Activated CD8-positive, alpha-beta T cell treated with anti-CD3 and anti-CD28 coated beads, Interleukin-2, amount 10 ng/mL, durations not matched to agents 7 days and 5 days (primary cell): ENCODE data around the gene XPC. TPM values are rescaled to one million over a fixed set of nuclear protein-coding genes. Genes with fewer than 3 reads are reported as not detected.

Source experiments
- ATAC-seq: fragments of 150-1000 bp; cut with Tn5 transposase; one replicate; pipeline ENCODE4 v1.10.0; 2021; ENCODE audit warnings: moderate library complexity
- CTCF ChIA-PET: fragments of 350-600 bp; sonication (Branson Sonifier 250); formaldehyde crosslinking; loops from one replicate; lab custom pipeline; 2021; ENCODE audit warnings: antibody characterized with exemption; lab: Charles Lee
- POLR2A ChIA-PET: fragments of 350-600 bp; sonication (Branson Sonifier 250); formaldehyde crosslinking; loops from one replicate; lab custom pipeline; 2021; ENCODE audit warnings: antibody characterized with exemption; lab: Charles Lee
- DNase-seq: peaks from one replicate; pipeline ENCODE4 v3.0.0-alpha.2; 2020
- H3K27ac Mint-ChIP-seq: one replicate; pipeline ENCODE4 v1.8.0; 2021; ENCODE audit warnings: mild to moderate bottlenecking, mixed read lengths
- H3K27me3 Mint-ChIP-seq: one replicate; pipeline ENCODE4 v1.8.0; 2021; ENCODE audit warnings: low read depth, mixed read lengths
- H3K36me3 Mint-ChIP-seq: one replicate; pipeline ENCODE4 v1.8.0; 2021; ENCODE audit warnings: low read depth, mixed read lengths
- H3K4me1 Mint-ChIP-seq: one replicate; pipeline ENCODE4 v1.8.0; 2021; ENCODE audit warnings: low read depth, mixed read lengths
- H3K4me3 Mint-ChIP-seq: one replicate; pipeline ENCODE4 v1.8.0; 2021; ENCODE audit warnings: mild to moderate bottlenecking, mixed read lengths
- H3K9me3 Mint-ChIP-seq: one replicate; pipeline ENCODE4 v1.8.0; 2022; ENCODE audit warnings: mixed read lengths; ENCODE audit not compliant: insufficient read depth
- total RNA-seq, 2 experiments: library from RNA; stranded (reverse); gene quantifications; one replicate each; pipeline ENCODE4 v1.2.3, GENCODE V29; 2021

The XPC gene
- total RNA-seq, 2 experiments from 2014 or later, result 29.4 to 31.6 TPM

GRCh38 chr3:14186854-14187458, 8.6 kb upstream of the XPC start:
- Mint-ChIP-seq H3K36me3 (peaks cover 61% of the 10 kb centered on the region), H3K27me3 (no peaks in the 10 kb centered on the region), H3K4me3 (no peak overlapping the region), H3K4me1 (peaks cover 39% of the 10 kb centered on the region), H3K9me3 (no peaks in the 10 kb centered on the region), H3K27ac (no peak overlapping the region)
- CTCF ChIA-PET, result interaction anchor here (1.0 kb wide), 1 partner anchor 17 kb away, joined by 3 read pairs; no protein-coding TSS in a partner anchor
- ATAC-seq, result no peak
- POLR2A ChIA-PET, result interaction anchor here (1.9 kb wide), 1 partner anchor 8 kb away, joined by 5 read pairs; the partner anchor contains the start of genes LSM3 and XPC
- DNase-seq, result no peak

- H3K4me1 Mint-ChIP-seq, result peaks cover 36% of the 10 kb centered on the region
- DNase-seq (no peak), ATAC-seq (no peak)
- H3K36me3 Mint-ChIP-seq, result peaks cover 44% of the 10 kb centered on the region
- H3K4me3 Mint-ChIP-seq, result no peak overlapping the region
- no peaks in the 10 kb centered on the region for H3K9me3 Mint-ChIP-seq
- POLR2A ChIA-PET, result interaction anchor here (0.5 kb wide), 1 partner anchor 412 kb away, joined by 3 read pairs; no protein-coding TSS in a partner anchor
- no peak overlapping the region for H3K27ac Mint-ChIP-seq
- H3K27me3 Mint-ChIP-seq, result no peaks in the 10 kb centered on the region
- CTCF ChIA-PET, result interaction anchor here (1.5 kb wide), 1 partner anchor 21 kb away, joined by 9 read pairs; no protein-coding TSS in a partner anchor
These were observed 4.7 kb upstream of the XPC start for GRCh38 chr3:14183015-14183577.

- Mint-ChIP-seq H3K4me3 (no peak overlapping the region), H3K27me3 (no peaks in the 10 kb centered on the region), H3K9me3 (no peaks in the 10 kb centered on the region), H3K4me1 (peaks cover 48% of the 10 kb centered on the region), H3K36me3 (peaks cover 40% of the 10 kb centered on the region), H3K27ac (no peak overlapping the region)
- ATAC-seq (no peak), DNase-seq (no peak)
- ChIA-PET CTCF (no interaction called here), POLR2A (no interaction called here)
These were observed 2.9 kb upstream of the XPC start for GRCh38 chr3:14181253-14181652.

GRCh38 chr3:14179795-14180194, 1.4 kb upstream of the XPC start:
- DNase-seq, result no peak
- H3K27ac Mint-ChIP-seq, result peak overlapping the region; percentile 99
- H3K9me3 Mint-ChIP-seq, result no peaks in the 10 kb centered on the region

GRCh38 chr3:14179114-14179465, 689 bp upstream of the XPC start:
- no peak for ATAC-seq
- Mint-ChIP-seq H3K27me3 (no peaks in the 10 kb centered on the region), H3K4me1 (peaks cover 64% of the 10 kb centered on the region), H3K4me3 (peak overlapping the region; percentile 98), H3K9me3 (no peaks in the 10 kb centered on the region), H3K36me3 (peaks cover 35% of the 10 kb centered on the region), H3K27ac (peak overlapping the region; percentile 99)
- DNase-seq, result no peak
- POLR2A ChIA-PET, result interaction anchor here (0.6 to 3.7 kb wide), 19 partner anchors 8 to 473 kb away, joined by 3 to 60 read pairs (median 6); partner anchors contain the start of genes CCDC174, CHCHD4, SLC6A6 and TMEM43
- CTCF ChIA-PET, result interaction anchor here (1.0 to 3.3 kb wide), 13 partner anchors 9 to 522 kb away, joined by 3 to 22 read pairs (median 4); partner anchors contain the start of genes CHCHD4 and TMEM43

More at GRCh38 chr3:14179795-14180194, 1.4 kb upstream of the XPC start:
- peaks cover 36% of the 10 kb centered on the region for H3K36me3 Mint-ChIP-seq
- H3K4me3 Mint-ChIP-seq, result peak overlapping the region; percentile 98
- POLR2A ChIA-PET, result interaction anchor here (1.1 to 3.7 kb wide), 6 partner anchors 21 to 289 kb away, joined by 3 to 60 read pairs (median 10); partner anchors contain the start of genes CHCHD4 and TMEM43
- peaks cover 59% of the 10 kb centered on the region for H3K4me1 Mint-ChIP-seq
- H3K27me3 Mint-ChIP-seq, result no peaks in the 10 kb centered on the region
- ATAC-seq, result no peak
- CTCF ChIA-PET, result interaction anchor here (1.6 to 3.3 kb wide), 4 partner anchors 24 to 283 kb away, joined by 7 to 22 read pairs (median 20); partner anchors contain the start of genes CHCHD4 and TMEM43

- ChIA-PET POLR2A (interaction anchor here (0.9 to 3.7 kb wide), 13 partner anchors 10 to 474 kb away, joined by 3 to 60 read pairs (median 9); partner anchors contain the start of genes CCDC174, CHCHD4, SLC6A6 and TMEM43), CTCF (interaction anchor here (1.0 to 3.3 kb wide), 10 partner anchors 7 to 520 kb away, joined by 3 to 22 read pairs (median 4); partner anchors contain the start of genes CHCHD4 and TMEM43)
- peak overlapping the region; percentile 98 for H3K4me3 Mint-ChIP-seq
- H3K36me3 Mint-ChIP-seq, result peaks cover 30% of the 10 kb centered on the region
- ATAC-seq, result no peak
- H3K27me3 Mint-ChIP-seq, result no peaks in the 10 kb centered on the region
- DNase-seq, result no peak
- H3K9me3 Mint-ChIP-seq, result no peaks in the 10 kb centered on the region
- peak overlapping the region; percentile 99 for H3K27ac Mint-ChIP-seq
- peaks cover 55% of the 10 kb centered on the region for H3K4me1 Mint-ChIP-seq
These were observed 688 bp downstream of the XPC start for GRCh38 chr3:14177580-14178246.

GRCh38 chr3:14175383-14176037, 2.9 kb downstream of the XPC start:
- peaks cover 47% of the 10 kb centered on the region for H3K4me1 Mint-ChIP-seq
- no peaks in the 10 kb centered on the region for H3K9me3 Mint-ChIP-seq
- ChIA-PET CTCF (interaction anchor here (0.7 to 2.0 kb wide), 8 partner anchors 23 to 279 kb away, joined by 3 to 8 read pairs (median 4); partner anchors contain the start of genes CHCHD4 and TMEM43), POLR2A (interaction anchor here (0.6 to 1.3 kb wide), 9 partner anchors 9 to 755 kb away, joined by 3 to 5 read pairs (median 3); partner anchors contain the start of gene CCDC174)
- peak overlapping the region; percentile 63 for H3K27ac Mint-ChIP-seq
- DNase-seq, result peak; percentile 82
- peak; percentile 52 for ATAC-seq
- peak overlapping the region; percentile 8 for H3K4me3 Mint-ChIP-seq
- no peaks in the 10 kb centered on the region for H3K27me3 Mint-ChIP-seq
- peaks cover 36% of the 10 kb centered on the region for H3K36me3 Mint-ChIP-seq

- Mint-ChIP-seq H3K4me1 (peaks cover 45% of the 10 kb centered on the region), H3K4me3 (no peak overlapping the region), H3K27ac (no peak overlapping the region), H3K27me3 (no peaks in the 10 kb centered on the region), H3K36me3 (peaks cover 46% of the 10 kb centered on the region), H3K9me3 (no peaks in the 10 kb centered on the region)
- ATAC-seq (no peak), DNase-seq (no peak)
- ChIA-PET CTCF (interaction anchor here (1.5 kb wide), 1 partner anchor 29 kb away, joined by 4 read pairs; no protein-coding TSS in a partner anchor), POLR2A (interaction anchor here (0.8 kb wide), 1 partner anchor 17 kb away, joined by 3 read pairs; no protein-coding TSS in a partner anchor)
These were observed 3.9 kb downstream of the XPC start for GRCh38 chr3:14174483-14174882.

GRCh38 chr3:14172496-14172895, 5.9 kb downstream of the XPC start:
- ATAC-seq, result no peak
- Mint-ChIP-seq H3K4me1 (peaks cover 38% of the 10 kb centered on the region), H3K36me3 (peaks cover 47% of the 10 kb centered on the region), H3K4me3 (no peak overlapping the region), H3K27me3 (no peaks in the 10 kb centered on the region), H3K9me3 (no peaks in the 10 kb centered on the region), H3K27ac (no peak overlapping the region)
- POLR2A ChIA-PET, result interaction anchor here (0.5 kb wide), 1 partner anchor 479 kb away, joined by 3 read pairs; no protein-coding TSS in a partner anchor
- no peak for DNase-seq
- CTCF ChIA-PET, result interaction anchor here (0.8 kb wide), 1 partner anchor 276 kb away, joined by 3 read pairs; no protein-coding TSS in a partner anchor

- CTCF ChIA-PET, result interaction anchor here (1.0 to 1.5 kb wide), 6 partner anchors 8 to 33 kb away, joined by 3 to 6 read pairs (median 3); partner anchors contain the start of genes LSM3 and XPC
- Mint-ChIP-seq H3K27me3 (no peaks in the 10 kb centered on the region), H3K36me3 (peaks cover 56% of the 10 kb centered on the region), H3K9me3 (no peaks in the 10 kb centered on the region), H3K27ac (no peak overlapping the region), H3K4me3 (no peak overlapping the region), H3K4me1 (peaks cover 22% of the 10 kb centered on the region)
- POLR2A ChIA-PET, result interaction anchor here (0.5 kb wide), 1 partner anchor 314 kb away, joined by 3 read pairs; no protein-coding TSS in a partner anchor
- ATAC-seq (no peak), DNase-seq (no peak)
These were observed 7.8 kb downstream of the XPC start for GRCh38 chr3:14170531-14171159.
